GM21526 (cell line): ENCODE measurements around the gene UBE4B.
"Not testable (repeated sequence)": the region's sequence is repeated elsewhere in the genome, so short reads cannot be mapped to it uniquely, and the experiment has no call there.

Experiments used
- ATAC-seq: cut with Tn5 transposase; IDR thresholded peaks from one replicate; pipeline ENCODE4 v1.9.1; 2021; ENCODE audit warnings: moderate library complexity; ENCODE audit not compliant: unreplicated experiment, low FRiP score

The UBE4B gene

DNA sequence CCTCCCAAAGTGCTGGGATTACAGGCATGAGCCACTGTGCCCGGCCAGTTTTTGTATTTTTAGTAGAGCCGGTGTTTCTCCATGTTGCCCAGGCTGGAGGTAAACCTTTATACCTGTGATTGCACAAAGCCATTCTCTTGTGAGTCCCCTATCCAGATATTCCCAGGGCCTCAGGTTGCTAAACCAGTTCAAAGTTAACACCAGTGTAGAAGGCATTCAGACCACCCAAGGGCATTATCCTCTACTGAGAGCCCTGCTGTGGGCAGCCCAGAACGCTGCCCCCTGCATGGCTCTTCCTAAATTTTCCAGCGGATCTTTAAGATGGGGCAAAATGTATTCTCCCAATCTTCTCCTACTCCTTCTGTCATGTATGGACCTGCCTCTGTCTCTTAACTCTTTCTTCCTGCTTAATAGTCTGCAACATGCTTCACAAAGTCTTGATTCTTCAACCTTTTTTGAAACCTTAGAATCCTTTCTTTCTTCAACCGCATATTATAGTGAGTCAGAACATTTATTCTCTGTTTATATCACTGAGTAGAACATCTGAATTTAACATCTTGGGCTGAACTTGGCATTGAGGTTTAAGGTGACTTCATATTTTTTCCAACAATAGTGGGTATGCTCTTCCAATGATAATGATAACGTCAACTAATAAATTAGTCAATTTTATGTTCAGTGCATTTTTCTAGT is 36.0 kb downstream of the UBE4B start:
- ATAC-seq, result no peak

DNA sequence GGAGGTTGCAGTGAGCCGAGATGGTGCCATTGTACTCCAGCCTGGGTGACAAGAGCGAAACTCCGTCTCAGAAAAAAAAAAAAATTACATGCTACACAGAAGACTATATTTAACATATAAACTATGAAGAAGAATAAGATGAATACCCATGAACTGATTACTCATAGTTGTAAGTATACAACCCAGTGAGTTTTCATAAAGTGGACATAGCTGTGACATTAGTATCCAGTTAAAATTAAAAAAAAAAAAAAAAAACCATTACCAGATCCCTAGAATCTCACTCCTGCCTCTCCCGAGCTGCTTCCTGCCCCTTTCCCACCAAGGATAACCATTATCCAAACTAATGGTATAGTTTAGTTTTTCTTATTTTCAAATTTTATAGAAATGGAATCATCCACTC is 37.4 kb downstream of the UBE4B start:
- ATAC-seq, result no peak

DNA sequence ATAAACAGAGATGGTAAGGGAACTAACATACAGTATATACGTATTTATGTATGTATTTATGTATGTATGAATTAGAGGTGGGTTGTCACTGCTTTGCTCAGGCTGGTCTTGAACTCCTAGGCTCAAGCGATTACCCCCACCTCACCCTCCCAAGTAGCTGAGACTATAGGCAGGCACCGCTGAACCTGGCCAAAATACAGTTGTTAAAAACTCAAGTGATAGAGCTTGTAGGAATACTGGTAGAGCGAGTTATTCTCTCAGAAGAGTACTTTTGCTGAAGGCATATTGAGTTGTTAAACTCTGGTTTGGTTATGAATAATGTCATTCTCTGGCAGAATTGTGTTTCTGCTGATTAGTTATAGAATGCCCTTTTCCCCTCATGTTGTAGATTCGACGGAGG is 38.9 kb downstream of the UBE4B start:
- ATAC-seq, result no peak

DNA sequence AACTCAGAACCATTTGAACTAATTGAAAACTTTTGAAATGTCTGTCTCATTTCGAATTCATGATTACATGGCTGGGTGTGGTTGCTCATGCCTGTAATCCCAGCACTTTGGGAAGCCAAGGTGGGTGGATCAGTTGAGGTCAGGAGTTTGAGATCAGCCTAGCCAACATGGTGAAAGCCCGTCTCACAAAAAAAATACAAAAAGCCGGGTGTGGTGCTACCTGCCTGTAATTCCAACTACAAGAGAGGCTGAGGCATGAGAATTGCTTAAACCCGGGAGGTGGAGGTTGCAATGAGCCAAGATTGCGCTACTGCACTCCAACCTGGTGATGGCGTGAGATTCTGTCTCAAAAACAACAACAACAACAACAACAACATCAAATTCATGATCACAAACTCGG is 40.6 kb downstream of the UBE4B start:
- not testable (repeated sequence) for ATAC-seq

DNA sequence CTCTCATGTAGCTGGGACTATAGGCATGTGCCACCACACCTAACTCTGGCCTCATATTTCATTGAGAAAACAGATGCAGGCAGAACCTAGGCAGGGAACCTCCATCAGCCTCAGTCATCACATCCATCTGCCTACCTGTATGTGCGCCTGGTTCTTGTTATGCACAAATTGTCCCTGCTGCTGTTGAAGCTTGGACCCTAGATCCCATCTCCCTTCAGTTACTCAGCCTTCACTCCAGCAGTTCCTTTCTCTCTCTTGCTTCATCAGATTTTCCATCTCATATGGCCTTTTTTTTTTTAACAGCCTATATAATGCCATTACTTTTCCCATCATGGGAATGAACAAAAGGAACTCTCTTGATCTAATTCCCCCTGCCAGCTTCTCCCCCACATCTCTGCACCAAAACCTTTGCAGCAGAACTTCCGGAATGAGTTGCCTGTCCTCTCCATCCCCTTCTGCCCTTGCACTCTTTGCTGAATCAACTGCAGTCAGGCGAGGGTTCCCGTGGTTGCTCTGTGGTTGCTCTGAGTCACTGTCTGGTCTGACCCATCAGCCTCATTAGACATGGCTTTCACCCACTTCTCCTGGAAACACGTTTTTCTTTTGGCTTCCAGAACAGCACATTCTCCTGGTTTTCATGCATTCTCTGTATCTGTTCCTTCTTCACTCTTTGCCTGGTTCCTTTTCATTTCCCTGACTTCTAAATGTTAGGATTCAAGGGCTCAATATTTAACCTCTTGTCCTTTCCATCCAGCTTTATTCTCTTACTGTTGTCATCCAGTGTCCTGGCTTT is 41.5 kb downstream of the UBE4B start:
- no peak for ATAC-seq

DNA sequence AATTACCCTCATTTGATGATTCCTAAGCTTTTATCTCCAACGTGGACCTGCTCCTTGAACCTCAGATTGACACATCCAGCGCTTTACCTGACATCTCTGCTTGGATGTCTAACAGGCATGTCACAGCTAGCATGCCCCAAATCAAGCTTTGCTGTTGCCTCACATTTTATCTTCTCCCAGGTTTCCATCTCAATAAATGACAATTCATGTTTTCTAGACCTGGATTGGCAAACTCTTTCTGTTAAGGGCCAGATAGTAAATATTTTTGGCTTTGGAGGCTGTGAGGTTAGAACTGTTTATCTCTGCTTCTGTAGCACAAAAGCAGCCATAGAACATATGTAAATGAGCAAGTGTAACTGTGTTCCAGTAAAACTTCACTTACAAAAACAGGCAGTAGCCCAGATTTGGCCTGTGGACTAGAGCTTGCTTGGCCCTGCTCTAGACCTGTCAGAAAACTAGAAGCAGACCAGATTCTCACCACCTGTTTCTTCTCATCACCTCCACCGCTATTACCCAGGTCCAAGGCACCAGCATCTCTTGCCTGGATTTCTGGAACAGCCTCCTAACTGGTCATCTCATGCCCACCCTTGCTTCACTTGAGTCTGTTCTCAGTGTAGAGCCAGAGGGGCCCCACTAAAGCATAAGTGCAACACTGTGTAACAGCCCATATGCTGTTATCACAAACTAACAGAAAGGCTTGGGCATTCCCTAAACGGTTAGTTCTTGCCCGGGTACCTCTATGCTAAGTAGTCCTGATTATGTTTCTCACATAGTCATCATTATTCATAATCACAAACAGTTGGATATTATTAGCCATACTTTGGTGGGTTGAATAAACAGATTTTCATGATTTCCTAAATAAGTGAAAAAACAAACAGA is 42.3 kb downstream of the UBE4B start:
- no peak for ATAC-seq

DNA sequence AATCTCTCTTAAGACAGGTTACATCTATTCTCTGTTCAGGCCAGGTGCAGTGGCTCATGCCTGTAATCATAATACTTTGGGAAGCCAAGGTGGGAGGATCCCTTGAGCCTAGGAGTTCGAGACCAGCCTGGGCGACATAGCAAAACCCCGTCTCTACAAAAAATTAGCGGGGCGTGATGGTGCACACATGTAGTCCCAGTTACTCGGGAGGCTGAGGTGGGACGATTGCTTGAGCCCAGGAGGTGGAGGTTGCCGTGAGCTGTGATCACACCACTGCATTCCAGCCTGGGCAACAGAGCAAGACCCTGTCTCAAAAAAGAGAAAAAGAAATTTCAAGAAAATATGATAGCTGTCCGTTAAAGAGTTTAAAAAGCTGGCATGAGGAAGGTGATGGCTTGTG is 43.0 kb downstream of the UBE4B start:
- ATAC-seq, result no peak

DNA sequence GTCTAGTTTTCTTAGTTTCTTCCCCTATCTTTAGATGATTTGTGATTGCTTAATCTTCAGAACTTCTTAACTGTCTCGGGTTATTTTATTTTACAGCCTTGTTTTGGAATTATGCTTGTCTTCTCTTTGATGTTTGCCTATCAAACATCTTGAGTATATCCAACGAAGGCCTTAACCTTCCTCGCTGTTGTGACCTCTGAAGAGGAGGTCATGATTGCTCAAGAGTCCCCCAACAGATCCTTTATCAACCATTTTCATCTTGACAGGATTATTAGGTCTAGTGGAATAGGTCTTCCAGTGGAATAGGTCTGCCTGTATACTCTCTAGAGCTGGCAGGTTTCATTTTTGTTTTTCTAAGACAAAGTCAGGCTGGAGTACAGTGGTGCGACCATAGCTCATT is 45.7 kb downstream of the UBE4B start:
- no peak for ATAC-seq

DNA sequence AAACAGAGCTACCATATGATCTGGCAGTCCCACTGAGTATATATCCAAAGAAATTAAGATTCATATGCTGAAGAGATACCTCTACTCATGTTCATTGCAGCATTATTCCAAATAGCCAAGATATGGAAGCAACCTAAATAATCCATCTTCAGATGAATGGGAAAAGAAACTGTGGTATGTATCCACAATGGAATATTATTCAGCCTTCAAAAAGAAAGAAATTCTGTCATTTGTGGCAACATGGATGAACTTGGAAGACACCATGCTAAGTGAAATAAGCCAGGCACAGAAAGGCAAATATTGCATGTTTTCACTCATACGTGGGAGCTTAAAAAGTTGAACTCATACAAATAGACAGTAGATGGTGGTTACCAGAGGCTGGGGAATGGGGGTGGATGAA is 47.8 kb downstream of the UBE4B start:
- ATAC-seq, result no peak

DNA sequence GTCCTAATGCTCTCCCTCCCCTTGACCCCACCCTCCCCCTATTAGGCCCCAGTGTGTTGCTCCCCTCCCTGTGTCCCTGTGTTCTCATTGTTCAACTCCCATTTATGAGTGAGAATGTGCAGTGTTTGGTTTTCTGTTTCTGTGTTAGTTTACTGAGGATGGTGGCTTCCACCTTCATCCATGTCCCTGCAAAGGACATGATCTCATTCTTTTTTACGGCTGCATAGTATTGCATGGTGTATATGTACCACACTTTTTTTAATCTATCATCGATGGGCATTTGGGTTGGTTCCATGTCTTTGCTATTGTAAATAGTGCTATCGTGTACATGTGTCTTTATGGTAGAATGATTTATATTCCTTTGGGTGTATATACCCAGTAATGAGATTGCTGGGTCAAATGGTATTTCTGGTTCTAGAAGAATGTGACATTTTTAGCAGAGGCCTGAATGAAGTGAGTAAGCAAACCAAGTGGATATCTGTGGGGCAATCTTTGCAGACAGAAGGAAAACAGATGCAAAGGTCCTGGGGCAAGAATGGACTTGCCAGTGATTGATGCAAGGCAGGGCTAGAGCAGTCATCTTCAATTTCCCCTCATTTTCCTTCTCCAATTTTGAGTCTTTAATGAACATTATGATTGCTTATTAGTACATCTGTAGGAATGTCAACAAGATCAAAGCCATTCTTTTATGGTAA is 50.2 kb downstream of the UBE4B start:
- ATAC-seq, result no peak

DNA sequence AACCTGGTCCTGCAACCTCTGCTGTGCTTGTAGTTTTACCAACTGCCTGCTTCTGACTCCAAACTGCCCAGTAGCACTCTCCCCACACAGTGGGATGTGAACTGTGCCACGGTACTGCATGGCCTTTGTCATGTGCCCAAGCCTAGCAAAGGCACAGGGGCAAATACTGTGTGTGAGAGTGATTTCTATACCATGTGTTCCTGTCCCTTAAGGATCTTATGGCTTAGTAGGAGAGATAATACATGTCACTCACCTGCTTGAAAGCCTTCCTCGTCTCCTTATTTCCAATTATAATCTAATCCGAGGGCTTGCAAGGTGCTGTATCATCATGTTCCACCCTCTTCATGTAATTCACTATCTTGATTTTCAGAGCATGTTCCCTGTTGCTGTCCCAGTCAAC is 51.3 kb downstream of the UBE4B start:
- ATAC-seq, result no peak

DNA sequence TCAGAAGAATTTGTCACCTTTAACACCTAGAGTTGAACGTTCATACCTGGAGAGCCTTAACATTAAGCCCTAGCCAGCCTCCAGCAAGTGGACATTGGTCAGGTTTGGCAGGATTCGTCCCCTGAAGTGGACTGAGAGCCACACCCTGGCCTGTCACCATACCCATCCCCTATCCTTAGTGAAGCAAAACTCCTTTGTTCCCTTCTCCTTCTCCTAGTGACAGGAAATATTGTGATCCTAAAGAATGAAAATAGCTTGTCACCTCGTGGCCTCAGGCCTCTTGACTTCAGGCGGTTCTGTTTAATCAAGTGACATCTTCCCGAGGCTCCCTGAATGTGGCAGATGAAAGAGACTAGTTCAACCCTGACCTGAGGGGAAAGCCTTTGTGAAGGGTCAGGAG is 52.3 kb downstream of the UBE4B start:
- ATAC-seq, result no peak

DNA sequence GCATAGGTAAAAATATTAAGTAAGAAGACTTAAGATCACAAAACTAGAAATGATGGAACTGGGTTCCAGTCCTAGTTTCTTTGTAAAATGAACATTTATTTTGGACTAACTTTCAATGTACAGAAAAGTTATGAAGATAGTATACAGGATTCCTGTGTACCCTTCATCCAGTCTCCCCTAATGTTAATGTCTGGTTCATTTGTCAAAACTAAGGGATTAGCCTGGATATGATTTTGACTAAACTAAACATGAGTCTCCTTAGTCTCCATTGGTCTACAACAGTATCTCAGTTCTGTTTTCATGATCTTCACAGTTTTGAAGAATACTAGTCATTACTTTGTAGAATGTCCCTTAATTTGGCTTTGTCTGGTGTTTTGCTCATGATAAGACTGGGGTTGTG is 54.5 kb downstream of the UBE4B start:
- ATAC-seq, result no peak

DNA sequence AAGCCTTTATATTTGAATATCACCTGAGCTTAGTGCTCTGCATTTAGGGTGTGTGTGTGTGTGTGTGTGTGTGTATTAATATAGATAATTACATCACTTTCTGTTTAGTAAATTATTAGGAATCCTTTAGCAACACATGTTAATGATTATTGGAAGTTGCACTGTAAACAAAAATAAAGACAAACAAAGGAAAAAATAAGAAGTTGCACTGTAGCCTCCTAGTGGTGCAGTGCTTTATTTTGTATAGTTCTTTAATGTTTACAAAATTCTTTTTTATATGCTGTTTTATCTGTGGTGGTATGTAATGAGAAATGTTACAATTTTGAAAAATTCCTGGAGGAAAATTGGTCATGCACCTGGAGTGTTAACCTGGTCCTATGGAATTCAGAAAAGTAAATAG is 69.2 kb downstream of the UBE4B start:
- no peak for ATAC-seq

DNA sequence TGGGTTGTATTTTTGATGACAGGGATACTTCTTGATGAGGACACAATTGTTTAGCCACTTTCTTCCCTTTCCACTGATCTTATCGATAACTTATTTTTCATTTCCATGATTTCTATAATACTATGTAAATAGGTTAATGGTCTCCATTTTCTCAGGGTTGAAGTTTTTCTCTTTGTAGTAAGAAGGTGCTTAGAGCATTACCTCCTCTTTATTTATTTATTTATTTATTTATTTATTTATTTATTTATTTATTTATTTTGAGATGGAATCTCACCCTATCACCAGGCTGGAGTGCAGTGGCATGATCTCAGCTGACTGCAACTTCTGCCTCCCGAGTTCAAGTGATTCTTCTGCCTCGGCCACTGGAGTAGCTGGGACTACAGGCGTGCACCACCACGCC is 70.4 kb downstream of the UBE4B start:
- no peak for ATAC-seq

DNA sequence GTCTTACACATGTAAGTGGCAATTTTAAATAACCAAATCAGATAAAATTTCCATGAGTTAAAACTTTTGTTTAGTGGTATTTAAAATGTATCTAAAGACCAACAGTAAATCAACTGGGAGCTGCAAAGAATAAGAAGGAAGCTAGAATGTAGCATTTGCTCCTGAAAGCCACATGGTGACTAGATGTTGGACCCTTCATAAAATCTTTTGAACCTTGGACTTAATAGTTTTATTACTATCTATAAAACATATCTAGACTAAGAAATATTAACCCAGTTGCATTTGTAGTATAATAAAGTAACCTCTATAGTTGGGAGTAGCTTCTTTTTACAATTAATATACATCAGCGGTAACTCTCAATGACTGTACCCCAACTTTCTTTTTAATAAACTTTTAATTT is 72.1 kb downstream of the UBE4B start:
- no peak for ATAC-seq

DNA sequence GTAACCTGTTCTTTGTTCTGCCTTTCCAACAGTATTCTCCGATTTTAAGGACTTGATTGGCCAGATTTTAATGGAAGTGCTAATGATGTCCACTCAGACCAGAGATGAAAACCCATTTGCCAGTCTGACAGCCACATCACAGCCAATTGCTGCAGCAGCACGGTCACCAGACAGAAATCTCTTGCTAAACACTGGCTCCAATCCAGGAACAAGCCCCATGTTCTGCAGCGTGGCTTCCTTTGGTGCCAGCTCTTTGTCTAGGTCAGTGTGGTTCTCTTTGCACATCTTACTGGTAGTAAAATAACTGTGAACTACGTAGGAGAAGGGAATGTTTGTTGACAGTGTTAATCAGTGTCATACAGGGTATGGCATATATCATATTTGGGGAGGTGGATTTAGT is 72.7 kb downstream of the UBE4B start:
- ATAC-seq, result no peak

DNA sequence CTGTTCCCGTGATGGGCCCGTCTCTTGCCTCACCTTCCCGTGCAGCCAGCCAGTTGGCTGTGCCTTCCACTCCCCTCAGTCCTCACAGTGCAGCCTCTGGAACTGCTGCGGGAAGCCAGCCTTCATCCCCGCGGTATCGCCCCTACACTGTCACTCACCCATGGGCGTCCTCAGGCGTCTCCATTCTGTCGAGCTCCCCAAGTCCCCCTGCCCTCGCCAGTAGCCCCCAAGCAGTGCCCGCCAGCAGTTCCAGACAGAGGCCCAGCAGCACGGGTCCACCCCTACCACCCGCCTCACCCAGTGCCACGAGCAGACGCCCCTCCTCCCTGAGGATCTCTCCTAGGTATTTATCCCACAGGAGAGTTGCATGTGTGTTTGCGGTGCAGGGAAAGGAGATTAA is 73.5 kb downstream of the UBE4B start:
- no peak for ATAC-seq

DNA sequence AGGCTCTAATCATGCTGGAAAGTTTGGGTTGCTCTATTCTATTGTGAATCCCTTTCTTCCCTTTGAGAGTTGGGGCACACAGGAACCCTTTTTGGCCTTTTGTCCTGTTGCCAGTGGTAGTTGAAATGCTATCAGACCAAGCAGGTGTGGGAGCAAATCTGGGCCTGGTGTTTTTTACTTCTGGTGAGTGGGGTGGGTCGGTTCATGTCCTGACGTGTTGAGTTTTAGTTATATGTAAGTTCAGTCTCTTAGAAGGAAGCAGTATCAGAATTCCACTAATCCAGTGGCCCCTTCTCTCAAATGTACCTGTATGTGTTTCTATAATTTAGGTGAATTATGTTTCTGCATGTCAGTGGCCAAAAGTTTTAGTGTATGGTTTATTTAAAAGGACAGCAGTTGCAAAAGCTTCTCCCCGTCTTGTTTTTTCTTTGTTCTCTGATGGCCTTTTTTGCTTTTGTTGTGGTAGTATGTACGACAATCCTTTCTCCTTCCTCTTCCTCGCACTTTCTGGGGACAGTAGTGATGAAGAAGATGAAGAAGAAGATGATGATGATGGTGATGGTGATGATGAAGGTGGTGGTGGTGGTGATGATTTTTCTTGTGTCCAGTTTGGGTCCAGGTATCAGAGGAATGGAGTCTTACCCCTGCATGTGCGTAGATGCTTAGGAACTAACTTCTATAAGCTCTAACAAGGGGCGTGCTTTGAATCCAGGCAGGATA is 74.2 kb downstream of the UBE4B start:
- ATAC-seq, result no peak

DNA sequence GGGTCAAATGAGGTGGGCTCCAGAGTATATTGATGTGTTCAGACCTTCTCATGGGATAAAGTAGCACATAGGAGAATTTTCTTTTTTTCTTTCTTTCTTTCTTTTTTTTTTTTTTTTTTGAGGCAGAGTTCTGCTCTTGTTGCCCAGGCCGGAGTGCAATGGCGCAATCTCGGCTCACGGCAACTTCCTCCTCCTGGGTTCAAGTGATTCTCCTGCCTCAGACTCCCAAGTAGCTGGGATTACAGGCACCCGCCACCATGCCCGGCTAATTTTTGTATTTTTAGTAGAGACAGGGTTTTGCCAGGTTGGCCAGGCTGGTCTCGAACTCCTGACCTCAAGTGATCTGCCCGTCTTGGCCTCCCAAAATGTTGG is 74.7 kb downstream of the UBE4B start:
- not testable (repeated sequence) for ATAC-seq
